ACHN (cell line): Measurements from ENCODE around the gene DOC2B.

ENCODE experiments used
- DNase-seq: peaks from one replicate; pipeline ENCODE4 v3.0.0-alpha.2; 2015
- in situ Hi-C: cut with HindIII; loops from 2 replicates; pipeline ENCODE4 v1.10.0; 2017; ENCODE audit warnings: low sequenced_read_pairs, low pct_ligation_motif_present, low pct_unique_long_range_greater_than_20kb

Gene DOC2B

DNA sequence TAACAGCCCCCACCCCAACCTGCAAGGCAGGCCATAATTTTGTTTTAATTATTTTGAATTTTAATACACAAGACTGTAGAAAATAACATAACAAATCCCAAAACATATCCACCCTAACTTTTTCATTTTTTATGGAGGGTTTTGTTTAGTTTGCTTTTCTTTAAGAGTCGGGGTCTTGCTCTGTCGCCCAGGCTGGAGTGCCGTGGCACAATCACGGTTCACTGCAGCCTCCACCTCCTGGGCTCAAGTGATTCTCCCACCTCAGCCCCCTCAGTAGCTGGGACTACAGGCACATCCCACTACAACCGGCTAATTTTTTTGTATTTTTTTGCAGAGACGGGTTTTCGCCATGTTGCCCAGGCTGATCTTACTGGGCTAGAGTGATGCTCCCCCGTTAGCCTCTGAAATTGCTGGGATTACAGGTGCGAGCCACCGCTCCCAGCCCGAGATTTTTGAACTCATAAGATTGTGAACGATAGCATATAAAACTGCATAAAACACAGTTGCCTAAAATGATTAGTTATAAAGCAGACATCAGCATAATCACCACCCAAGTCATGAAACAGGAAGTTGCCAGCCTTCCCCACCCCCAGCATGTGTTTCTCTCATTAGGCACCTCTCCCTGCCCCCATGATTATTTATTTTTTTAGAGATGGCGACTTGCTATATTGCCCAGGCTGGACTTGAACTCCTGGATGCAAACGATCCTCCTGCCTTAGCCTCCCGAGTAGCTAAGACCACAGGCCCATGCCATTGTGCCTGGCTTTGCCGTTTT is 13.6 kb upstream of the DOC2B start:
- DNase-seq, result no peak
- in situ Hi-C loops, result no loop called here

DNA sequence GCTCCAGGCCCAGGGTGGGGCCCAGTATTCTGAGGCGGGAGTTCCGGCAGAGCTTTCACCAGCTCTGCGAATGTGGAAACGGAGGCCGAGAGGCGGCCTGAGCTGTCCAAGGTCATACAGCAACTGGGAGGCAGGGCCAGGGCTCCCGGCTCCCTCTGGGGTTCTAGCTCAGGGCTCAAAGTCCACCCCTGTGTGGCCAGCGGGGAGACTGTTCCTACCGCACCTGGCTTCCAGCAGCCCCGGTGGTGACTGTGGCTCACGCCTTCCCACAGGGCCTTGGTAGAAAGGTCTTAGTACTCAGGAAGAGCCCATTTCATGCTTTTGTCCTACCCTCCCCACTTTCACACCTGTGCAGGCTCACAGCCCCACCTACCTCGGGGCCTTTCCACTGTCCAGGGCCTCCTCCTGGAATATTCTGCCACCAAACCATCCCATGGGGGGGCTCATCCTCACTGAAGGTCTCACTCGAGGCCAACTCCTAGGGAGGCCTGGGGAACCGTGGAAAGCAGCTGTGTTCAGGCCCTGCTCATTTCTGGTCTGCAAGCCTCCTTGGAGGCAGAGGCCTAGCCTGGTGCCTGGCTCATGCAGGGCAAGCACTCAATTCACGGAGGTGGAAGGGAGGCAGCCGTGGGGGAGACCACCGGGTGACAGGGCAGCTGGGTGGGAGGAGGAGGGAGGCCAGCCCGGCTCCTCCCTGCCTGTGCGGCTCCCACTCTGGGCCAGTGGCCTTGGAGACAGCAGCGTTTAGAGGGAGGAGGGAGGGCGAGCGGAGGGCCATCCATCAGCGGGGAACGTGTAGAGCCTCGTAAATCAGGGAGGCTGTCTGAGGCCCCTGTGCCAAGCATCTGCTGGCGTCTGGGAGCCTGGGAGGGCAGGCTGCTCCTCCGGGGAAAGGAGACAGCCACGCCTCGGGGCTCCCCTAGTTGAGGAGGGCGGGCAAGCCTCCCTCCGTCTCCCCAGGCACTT is 12.7 kb upstream of the DOC2B start:
- in situ Hi-C loops, result no loop called here
- DNase-seq, result no peak

DNA sequence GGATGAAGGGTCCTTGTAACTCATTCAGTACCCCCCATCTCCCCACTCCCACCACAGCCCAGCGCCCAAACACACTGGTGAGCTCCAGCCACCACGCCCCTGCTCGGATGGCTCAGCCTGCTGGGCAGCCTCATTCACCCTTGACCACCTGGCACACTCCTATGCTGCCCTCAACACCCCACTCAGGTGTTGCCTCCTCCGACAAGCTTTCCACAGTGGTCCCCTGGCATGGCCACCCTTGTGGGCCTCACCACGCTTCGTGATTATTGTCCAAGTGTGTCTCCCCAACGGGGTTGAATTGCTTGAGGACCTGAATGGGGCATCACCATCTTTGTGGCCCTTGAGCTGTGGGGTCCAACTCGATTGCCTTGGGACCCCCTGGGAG is 12.0 kb upstream of the DOC2B start:
- in situ Hi-C loops, result no loop called here
- DNase-seq, result no peak

DNA sequence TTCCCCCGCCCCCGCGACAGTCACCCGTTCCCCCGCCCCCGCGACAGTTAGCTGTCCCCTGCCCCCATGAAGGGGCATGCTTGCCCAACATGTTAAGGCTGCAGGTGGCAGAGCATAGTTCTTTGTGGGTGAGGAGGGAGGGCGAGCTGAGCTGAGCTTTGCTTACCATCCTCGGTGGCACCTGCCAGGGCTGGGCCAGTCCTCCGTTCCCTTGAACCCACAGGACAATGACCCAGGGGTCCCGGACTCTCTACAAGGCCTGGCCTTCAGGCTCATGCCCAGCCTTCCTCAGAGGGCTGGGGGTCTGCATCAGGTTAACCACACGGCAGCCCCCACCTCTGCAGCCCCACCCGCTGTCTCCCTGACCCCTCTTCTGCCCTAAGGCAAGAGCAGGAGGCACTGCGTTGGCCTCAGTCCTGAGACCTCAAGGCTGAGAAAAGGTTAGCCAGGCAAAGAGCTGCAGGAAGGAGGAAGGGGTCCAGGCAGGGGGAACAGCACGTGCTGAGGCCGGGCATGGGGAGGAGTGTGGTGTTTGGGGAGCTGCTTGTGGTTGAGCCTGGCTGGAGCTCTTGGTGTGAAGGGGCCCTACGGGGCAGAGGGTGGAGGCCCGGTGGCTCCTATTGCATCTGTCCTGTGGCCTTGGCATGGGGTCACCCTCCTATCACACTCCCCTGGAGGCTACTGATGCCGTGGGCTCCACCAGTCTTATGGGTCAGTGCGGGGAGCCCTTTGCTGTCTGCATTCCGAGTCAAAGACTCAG is 11.4 kb upstream of the DOC2B start:
- in situ Hi-C loops, result no loop called here
- DNase-seq, result no peak

DNA sequence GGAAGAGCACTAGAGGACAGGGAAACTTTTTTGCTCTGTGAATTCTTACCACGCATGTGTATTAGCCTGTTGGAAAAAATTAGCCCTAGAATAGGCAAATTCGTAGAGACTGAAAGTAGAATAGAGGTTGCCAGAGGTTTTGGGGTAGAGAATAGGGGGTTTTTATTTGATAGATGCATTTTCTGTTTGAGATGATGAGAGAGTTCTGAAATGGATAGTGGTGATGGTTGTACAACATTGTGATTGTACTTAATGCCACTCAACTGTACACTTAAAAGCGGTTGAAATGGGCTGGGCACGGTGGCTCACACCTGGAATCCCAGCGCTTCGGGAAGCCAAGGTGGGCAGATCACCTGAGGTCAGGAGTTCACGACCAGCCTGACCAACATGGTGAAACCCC is 8.0 kb upstream of the DOC2B start:
- in situ Hi-C loops, result no loop called here
- no peak for DNase-seq

DNA sequence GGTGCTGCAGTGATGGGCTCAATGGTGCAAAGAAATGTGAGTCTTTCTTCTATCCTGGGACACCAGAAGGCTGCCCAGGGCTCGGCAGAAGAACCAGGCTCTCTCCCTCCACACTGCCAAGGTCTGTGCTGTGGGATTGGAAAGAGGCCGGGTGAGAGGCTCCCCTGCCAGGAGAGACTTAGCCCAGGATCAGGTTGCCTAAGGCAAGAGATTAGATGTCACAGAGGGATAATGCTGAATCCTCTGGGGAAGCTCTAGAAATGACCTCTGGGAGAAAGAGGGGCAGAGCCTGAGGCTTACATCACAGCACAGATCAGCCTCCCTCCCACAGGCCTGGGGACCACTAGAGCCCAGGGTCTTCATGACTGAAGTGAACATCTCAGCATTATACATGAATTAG is 5.7 kb upstream of the DOC2B start:
- in situ Hi-C loops, result no loop called here
- DNase-seq, result no peak

DNA sequence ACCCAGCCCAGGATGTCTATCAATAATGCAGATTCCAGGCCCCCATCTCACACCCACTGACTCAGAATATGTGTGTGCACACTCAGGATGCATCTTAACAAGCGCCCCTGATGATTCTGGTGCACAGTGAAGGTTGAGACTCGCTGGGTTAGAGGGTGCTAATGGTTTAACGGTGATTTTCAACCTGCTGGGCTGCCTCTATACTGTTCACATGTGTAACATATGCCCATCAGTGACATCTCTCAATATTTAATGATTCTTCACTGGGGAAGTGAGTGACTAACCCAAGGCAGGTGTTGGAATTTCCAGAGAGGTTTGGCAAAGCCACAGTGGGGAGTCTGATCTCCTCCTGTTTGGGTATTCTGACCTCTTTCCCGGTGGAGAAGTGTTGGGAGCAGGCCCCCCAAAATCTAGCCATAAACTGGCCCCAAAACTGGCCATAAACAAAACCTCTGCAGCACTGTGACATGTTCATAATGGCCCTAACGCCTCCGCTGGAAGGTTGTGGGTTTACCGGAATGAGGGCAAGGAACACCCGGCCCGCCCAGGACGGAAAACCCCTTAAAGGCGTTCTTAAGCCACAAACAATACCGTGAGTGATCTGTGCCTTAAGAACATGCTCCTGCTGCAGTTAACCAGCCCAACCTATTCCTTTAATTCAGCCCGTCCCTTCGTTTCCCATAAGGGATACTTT is 4.1 kb upstream of the DOC2B start:
- in situ Hi-C loops, result no loop called here
- DNase-seq, result no peak

DNA sequence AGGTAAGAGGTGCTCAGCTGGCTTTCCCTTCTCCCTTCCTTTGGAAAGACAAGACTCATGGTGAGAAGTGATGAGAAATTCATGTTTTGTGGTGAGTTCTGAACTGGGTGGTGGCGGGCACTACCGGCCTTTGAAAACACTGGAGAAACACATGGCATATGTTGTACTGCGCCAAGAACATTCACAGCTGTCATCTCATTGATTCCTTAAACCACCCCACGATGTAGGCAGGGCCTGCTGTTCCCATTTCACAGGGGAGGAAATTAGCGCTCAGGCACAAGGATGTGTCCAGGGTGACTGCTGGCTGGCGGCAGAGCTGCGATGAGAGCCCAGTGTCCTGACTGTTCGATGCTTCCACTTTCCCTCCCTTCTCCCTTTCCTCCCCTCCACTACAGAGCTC is 1.6 kb upstream of the DOC2B start:
- in situ Hi-C loops, result no loop called here

DNA sequence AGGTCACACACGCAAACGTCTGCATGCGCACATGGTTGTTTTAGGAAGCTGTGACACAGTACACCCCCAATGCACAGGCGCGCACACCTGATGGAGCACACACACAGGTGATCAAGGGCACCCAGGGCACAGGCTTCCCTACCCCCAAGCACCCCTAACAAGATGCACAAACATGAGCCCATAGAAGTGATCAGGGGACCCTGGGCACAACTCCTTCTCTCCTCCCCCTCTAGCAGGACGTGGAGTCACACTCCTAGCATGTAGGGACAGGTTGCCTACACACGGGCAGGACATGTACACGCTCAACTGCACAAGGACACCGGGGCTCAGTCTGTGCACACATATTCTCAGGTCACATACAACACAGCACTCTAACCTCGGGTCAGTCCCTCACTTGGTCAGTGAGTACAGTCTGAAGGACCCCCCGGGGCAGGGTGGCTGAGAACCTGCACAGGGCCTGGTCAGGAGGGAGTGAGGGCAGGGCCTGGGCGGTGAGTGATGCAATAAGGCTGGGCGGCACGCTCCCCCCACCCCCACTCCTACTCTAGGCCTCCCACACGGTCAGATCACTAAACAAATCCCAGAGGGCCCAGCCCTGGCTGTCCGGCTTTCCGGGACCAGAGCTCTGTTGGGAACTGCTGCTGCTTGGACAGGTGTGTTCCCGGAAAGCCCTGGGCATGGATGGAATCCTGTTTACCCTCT is 751 bp upstream of the DOC2B start:
- in situ Hi-C loops, result no loop called here
- DNase-seq, result no peak

More for the DNA sequence above, 1.6 kb upstream of the DOC2B start:
- no peak for DNase-seq

DNA sequence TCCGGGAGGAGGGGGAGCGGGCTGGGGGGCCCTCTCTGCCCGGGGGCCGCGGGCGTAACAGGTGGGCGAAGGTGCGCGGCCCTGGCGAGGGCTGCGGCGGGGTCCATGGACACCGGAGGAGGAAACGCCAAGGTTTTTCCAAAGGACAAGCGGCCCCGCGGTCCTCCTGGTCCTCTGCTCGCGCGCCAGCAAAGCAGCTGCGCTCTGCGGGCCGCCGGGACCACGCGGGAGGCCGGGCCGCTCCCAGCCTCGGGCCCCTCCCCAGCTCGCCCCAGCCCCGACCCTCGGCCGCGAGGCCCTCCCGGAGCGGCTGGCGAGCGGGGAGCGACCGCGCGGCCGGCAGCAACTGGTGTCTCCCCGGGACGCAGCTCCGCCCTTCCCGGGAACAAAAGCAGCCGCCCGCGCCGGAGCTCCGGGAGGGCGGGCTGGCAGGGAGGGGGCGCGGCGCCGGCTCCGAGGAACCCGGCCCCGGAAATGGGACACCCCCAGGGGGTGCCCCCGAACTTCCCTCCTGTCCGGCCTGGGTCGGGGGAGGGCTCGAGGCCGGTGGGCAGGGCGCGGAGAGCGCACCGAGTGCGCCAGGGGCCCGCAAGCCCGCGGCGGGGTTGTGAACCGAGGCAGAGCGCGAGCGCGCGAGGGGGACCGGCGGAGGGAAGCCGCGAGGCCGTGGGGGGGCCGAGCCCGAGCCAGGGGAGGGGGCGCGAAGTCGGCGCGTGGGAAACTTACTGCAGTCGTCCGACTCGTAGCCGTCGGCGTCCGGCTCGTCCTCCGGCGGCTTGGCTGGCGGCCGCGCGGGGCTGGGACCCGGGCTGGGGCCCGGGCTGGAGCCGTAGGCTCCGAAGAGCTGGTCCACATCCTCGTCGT is 837 bp downstream of the DOC2B start:
- in situ Hi-C loops, result no loop called here
- DNase-seq, result no peak

DNA sequence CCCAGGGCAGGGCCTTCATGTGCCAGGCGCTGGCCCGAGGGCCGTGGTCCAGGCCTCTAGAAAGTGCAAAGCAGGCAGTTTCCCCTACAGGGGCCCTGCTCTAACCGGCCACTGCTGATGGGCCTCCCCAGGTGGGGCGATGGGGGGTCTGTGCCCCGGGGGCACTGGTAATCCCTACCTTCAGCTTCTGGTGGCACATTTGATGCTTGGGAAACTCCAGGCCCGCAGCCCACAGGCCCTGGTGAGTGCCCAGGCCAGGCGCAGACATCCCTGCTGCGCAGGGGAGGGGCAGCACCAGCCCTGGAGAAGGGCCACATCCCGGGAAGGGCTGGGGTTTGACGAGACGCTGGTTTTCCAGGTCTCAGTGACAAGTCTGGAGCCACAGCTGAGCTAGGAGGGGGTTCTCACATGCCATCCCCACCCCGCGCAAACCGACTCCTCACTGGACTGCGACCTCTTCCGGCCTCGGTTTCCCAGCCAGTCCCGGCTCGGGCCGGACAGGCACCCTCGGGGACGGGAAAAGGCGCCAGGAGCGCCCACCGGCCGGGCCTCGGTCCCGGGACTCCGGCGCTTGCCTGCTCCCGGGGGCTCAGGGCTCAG is 1.6 kb downstream of the DOC2B start:
- no peak for DNase-seq
- in situ Hi-C loops, result no loop called here

DNA sequence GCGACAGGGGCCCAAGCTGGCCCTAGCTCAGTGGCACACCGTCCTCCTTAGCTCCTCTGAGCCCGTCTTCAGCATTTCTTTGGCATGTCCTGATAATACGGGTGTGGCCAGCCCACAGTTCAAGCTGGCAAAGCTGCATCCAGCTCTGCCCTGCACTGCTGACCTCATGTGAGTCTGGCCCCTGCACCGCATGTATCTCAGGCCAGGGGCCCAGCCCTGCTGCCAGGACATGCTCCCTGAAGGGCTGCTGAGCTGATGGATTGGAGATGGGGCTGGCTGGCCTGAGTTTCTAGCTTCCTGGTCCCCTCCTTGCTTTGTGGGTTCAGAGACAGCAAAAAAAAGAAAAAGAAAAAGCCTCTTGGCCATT is 2.4 kb downstream of the DOC2B start:
- in situ Hi-C loops, result no loop called here
- no peak for DNase-seq

DNA sequence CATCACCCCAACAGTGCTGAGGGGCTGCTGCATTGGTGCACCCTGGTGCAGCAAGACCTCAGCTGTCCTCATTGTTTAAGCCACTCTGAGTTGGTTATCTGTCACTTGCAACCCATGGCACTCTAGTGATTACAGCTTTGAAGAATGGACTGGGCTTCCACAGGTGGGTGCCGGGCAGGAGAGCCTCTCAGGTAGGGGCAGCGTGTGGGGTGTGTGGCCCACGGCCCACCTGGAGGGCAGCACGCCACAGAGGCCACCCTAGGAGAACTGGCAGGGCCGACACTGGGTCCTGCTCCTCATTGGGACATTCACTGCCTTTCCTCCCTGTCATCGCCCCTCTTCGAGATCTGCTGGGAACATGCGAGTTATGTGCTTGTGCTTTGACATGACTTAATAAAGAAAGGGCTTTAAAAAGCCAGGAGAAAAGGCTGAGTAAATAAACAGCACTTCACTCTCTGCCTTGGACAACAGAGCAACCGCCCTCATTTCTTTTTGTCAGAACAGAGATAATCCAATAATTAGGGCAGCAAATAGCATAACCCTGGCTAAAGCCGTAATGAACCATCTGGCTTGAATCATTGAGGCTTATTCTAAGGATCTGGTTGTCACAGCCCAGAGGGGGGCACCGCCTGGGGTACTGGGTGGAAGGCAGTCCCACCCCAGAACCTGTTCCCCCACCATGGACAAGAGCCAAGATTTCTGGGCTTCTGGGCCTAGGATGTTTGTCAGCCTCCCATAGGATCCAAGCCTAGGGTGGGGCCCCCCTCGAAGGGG is 3.0 kb downstream of the DOC2B start:
- DNase-seq, result no peak
- in situ Hi-C loops, result no loop called here

DNA sequence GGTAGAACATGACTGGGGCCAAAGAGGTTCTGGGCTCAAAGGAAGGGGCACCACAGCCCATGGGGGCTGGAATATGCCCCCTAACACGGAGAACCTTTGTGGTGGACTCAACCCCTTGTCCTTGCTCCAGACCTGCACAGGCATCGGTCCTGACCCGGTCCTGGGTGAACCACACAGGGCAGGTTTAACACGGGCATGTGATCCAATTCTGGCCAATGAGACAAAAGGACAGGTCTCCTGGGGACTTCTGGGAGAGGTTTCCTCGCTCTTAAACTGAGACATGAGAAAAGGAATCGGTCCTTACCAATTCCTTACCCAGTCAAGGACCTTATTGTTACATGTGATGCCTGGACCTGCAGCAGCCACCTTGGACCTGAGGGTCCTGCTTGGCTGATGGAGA is 3.7 kb downstream of the DOC2B start:
- DNase-seq, result no peak
- in situ Hi-C loops, result no loop called here

DNA sequence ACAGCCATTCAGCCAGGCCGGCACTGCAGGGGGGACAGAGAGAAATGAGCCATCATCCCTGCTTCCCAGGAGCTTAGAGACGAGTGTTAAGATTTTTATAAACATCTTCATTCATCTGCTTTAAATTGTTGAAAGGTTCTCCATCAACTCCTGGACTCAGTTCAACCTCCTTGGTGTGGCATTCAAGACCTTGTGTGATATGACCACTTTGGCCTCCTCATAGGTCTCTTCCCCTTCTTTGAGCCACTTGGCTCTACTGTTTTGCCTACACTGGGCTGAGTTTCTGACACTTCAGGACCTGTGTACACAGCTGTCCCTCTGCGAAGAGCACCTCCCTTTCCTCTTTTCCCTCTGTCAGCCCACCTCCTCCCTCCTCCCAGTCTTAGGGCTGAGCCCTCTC is 4.3 kb downstream of the DOC2B start:
- in situ Hi-C loops, result no loop called here

DNA sequence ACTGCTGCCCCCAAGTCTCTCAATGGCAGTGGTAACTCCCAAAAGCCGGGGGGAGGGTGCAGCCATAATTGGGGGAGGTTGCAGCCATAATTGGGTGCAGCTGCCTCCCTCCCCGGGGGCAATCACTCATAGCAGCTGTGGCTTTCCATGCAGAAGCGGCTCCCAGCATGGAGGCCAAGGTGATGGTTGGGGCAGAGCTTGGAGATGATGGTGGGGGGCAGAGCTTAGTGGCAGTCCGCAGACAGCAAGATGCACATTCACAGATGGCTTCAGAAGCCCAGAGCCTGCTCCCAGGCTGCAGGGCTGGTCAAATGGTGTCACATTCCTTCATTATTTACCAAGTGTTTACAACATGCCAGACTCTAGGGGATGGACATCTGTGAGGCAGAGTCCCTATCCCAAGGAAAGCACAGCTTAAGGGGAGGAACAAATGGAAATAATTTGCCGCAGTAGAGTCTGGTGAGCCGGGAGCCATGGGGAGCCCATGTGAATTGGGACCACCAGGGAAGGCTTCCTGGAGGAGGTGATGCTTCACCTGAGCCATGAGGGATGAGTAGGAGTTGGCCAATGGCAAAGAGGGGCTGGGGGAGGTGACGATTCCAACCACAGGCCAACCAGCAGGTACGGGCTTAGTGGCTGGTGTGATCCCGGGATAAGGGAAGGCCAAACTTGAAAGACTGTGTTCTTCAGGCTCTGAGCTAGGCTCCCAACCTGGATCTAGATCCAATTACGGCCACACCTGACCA is 8.1 kb downstream of the DOC2B start:
- in situ Hi-C loops, result no loop called here
- no peak for DNase-seq

More for the DNA sequence above, 4.3 kb downstream of the DOC2B start:
- no peak for DNase-seq
